Activated CD4-positive, alpha-beta memory T cell treated with anti-CD3 and anti-CD28 coated beads for 36 hours (primary cell): Measurements from ENCODE around the gene APPL1. TPM values are rescaled to one million over a fixed set of nuclear protein-coding genes. Genes with fewer than 3 reads are reported as not detected.

ENCODE experiments used
- CTCF ChIA-PET: fragments of 350-600 bp; sonication (Branson Sonifier 250); formaldehyde crosslinking; loops from one replicate; lab custom pipeline; 2021; ENCODE audit warnings: antibody characterized with exemption, inconsistent platforms; lab: Charles Lee
- POLR2A ChIA-PET: fragments of 350-600 bp; sonication (Branson Sonifier 250); formaldehyde crosslinking; loops from one replicate; lab custom pipeline; 2021; ENCODE audit warnings: antibody characterized with exemption; lab: Charles Lee
- DNase-seq: peaks from one replicate; pipeline ENCODE4 v3.0.0-alpha.2; 2020
- H3K27ac Mint-ChIP-seq: one replicate; pipeline ENCODE4 v1.8.0; 2021; ENCODE audit warnings: mixed read lengths
- H3K27me3 Mint-ChIP-seq: one replicate; pipeline ENCODE4 v1.8.0; 2021; ENCODE audit warnings: mixed read lengths
- H3K36me3 Mint-ChIP-seq: one replicate; pipeline ENCODE4 v1.8.0; 2021; ENCODE audit warnings: mixed read lengths
- H3K4me1 Mint-ChIP-seq: one replicate; pipeline ENCODE4 v1.8.0; 2021; ENCODE audit warnings: low read depth, mixed read lengths
- H3K4me3 Mint-ChIP-seq: one replicate; pipeline ENCODE4 v1.8.0; 2021; ENCODE audit warnings: mild to moderate bottlenecking, mixed read lengths
- H3K9me3 Mint-ChIP-seq: one replicate; pipeline ENCODE4 v1.8.0; 2021; ENCODE audit warnings: mixed read lengths
- intact Hi-C: fragments of 100-400 bp; cut with micrococcal nuclease; formaldehyde crosslinking; loops from one replicate; pipeline ENCODE4 v1.15.1; 2023
- total RNA-seq, 2 experiments: library from RNA; stranded (reverse); gene quantifications; one replicate each; pipeline ENCODE4 v1.2.3, GENCODE V29; 2021

The APPL1 gene
- 10 to 100 TPM; 34.7 to 34.9 TPM for total RNA-seq

GRCh38 chr3:57227204-57227929 is at the start of gene APPL1:
APPL1 (plus strand) TSS chr3:57227729; CDS start chr3:57227884, 155 bp downstream.
- intact Hi-C loops = loop anchor here (2.0 to 10.0 kb wide), 5 partner anchors 329 to 543 kb away; partner anchors contain the start of genes ARHGEF3, DENND6A, PDE12 and SLMAP
- H3K27me3 Mint-ChIP-seq = no peaks in the 10 kb centered on the region
- H3K4me3 Mint-ChIP-seq = peak within 1 kb of the TSS; percentile 89
- peak; percentile 94 for DNase-seq
- H3K4me1 Mint-ChIP-seq = peaks cover 28% of the 10 kb centered on the region
- ChIA-PET CTCF (interaction anchor here (2.0 kb wide), 1 partner anchor 58 kb away, joined by 18 read pairs; no protein-coding TSS in a partner anchor), POLR2A (no interaction called here)
- H3K27ac Mint-ChIP-seq = peak within 1 kb of the TSS; percentile 75
- peaks cover 1% of the 10 kb centered on the region for H3K36me3 Mint-ChIP-seq
- H3K9me3 Mint-ChIP-seq = no peaks in the 10 kb centered on the region

GRCh38 chr3:57179580-57180410 is 47.7 kb upstream of the APPL1 start:
- H3K4me3 Mint-ChIP-seq = no peak overlapping the region
- no peaks in the 10 kb centered on the region for H3K9me3 Mint-ChIP-seq
- ChIA-PET POLR2A (interaction anchor here (0.7 kb wide), 1 partner anchor 187 kb away, joined by 5 read pairs; no protein-coding TSS in a partner anchor), CTCF (interaction anchor here (1.8 to 2.8 kb wide), 2 partner anchors 9 to 10 kb away, joined by 7 to 8 read pairs; no protein-coding TSS in a partner anchor)
- H3K27me3 Mint-ChIP-seq = peaks cover 8% of the 10 kb centered on the region
- no peaks in the 10 kb centered on the region for H3K36me3 Mint-ChIP-seq
- intact Hi-C loops = no loop called here
- H3K4me1 Mint-ChIP-seq = no peaks in the 10 kb centered on the region
- no peak for DNase-seq
- no peak overlapping the region for H3K27ac Mint-ChIP-seq

- DNase-seq = no peak
- Mint-ChIP-seq H3K9me3 (no peaks in the 10 kb centered on the region), H3K27me3 (peaks cover 7% of the 10 kb centered on the region), H3K4me3 (no peak overlapping the region), H3K27ac (no peak overlapping the region), H3K4me1 (no peaks in the 10 kb centered on the region), H3K36me3 (no peaks in the 10 kb centered on the region)
- ChIA-PET POLR2A (no interaction called here), CTCF (interaction anchor here (1.5 kb wide), 1 partner anchor 15 kb away, joined by 4 read pairs; no protein-coding TSS in a partner anchor)
- intact Hi-C loops = no loop called here
Observed at GRCh38 chr3:57184526-57184925, 43.0 kb upstream of the APPL1 start.

GRCh38 chr3:57192028-57192427 is 35.5 kb upstream of the APPL1 start:
- intact Hi-C loops = no loop called here
- H3K36me3 Mint-ChIP-seq = no peaks in the 10 kb centered on the region
- no peak for DNase-seq
- H3K27me3 Mint-ChIP-seq = peaks cover 7% of the 10 kb centered on the region
- ChIA-PET CTCF (no interaction called here), POLR2A (no interaction called here)
- no peaks in the 10 kb centered on the region for H3K9me3 Mint-ChIP-seq
- no peak overlapping the region for H3K4me3 Mint-ChIP-seq
- no peaks in the 10 kb centered on the region for H3K4me1 Mint-ChIP-seq
- no peak overlapping the region for H3K27ac Mint-ChIP-seq

GRCh38 chr3:57194641-57195040 is 32.9 kb upstream of the APPL1 start:
- no peaks in the 10 kb centered on the region for H3K36me3 Mint-ChIP-seq
- H3K27ac Mint-ChIP-seq = no peak overlapping the region
- intact Hi-C loops = no loop called here
- H3K27me3 Mint-ChIP-seq = peaks cover 7% of the 10 kb centered on the region
- H3K4me3 Mint-ChIP-seq = no peak overlapping the region
- DNase-seq = no peak
- no peaks in the 10 kb centered on the region for H3K4me1 Mint-ChIP-seq
- H3K9me3 Mint-ChIP-seq = no peaks in the 10 kb centered on the region
- POLR2A ChIA-PET = no interaction called here
- CTCF ChIA-PET = interaction anchor here (1.1 kb wide), 1 partner anchor 203 kb away, joined by 3 read pairs; no protein-coding TSS in a partner anchor

GRCh38 chr3:57199895-57200297 is 27.6 kb upstream of the APPL1 start, which contains the start of gene HESX1:
HESX1 (minus strand) TSS chr3:57199978; CDS start chr3:57199918, 60 bp downstream.
- H3K36me3 Mint-ChIP-seq = no peaks in the 10 kb centered on the region
- H3K9me3 Mint-ChIP-seq = no peaks in the 10 kb centered on the region
- no peak within 1 kb of the TSS for H3K27ac Mint-ChIP-seq
- intact Hi-C loops = no loop called here
- H3K4me1 Mint-ChIP-seq = no peaks in the 10 kb centered on the region
- no peak within 1 kb of the TSS for H3K4me3 Mint-ChIP-seq
- DNase-seq = no peak
- ChIA-PET CTCF (no interaction called here), POLR2A (no interaction called here)
- H3K27me3 Mint-ChIP-seq = peaks cover 3% of the 10 kb centered on the region

GRCh38 chr3:57206423-57206822 is 21.1 kb upstream of the APPL1 start:
- no peaks in the 10 kb centered on the region for H3K27me3 Mint-ChIP-seq
- intact Hi-C loops = no loop called here
- H3K4me1 Mint-ChIP-seq = no peaks in the 10 kb centered on the region
- DNase-seq = no peak
- ChIA-PET POLR2A (no interaction called here), CTCF (interaction anchor here (0.8 to 1.0 kb wide), 2 partner anchors 20 to 84 kb away, joined by 3 read pairs; no protein-coding TSS in a partner anchor)
- H3K27ac Mint-ChIP-seq = no peak overlapping the region
- no peaks in the 10 kb centered on the region for H3K9me3 Mint-ChIP-seq
- H3K4me3 Mint-ChIP-seq = no peak overlapping the region
- no peaks in the 10 kb centered on the region for H3K36me3 Mint-ChIP-seq

GRCh38 chr3:57221883-57222282 is 5.6 kb upstream of the APPL1 start:
- ChIA-PET POLR2A (no interaction called here), CTCF (no interaction called here)
- Mint-ChIP-seq H3K4me3 (no peak overlapping the region), H3K27ac (no peak overlapping the region), H3K4me1 (peaks cover 4% of the 10 kb centered on the region), H3K27me3 (no peaks in the 10 kb centered on the region), H3K9me3 (no peaks in the 10 kb centered on the region), H3K36me3 (no peaks in the 10 kb centered on the region)
- intact Hi-C loops = loop anchor here (10.0 kb wide), 1 partner anchor 537 kb away; the partner anchor contains the start of gene TASOR
- no peak for DNase-seq

GRCh38 chr3:57224856-57225255 is 2.7 kb upstream of the APPL1 start:
- Mint-ChIP-seq H3K36me3 (peaks cover 1% of the 10 kb centered on the region), H3K4me1 (peaks cover 22% of the 10 kb centered on the region), H3K9me3 (no peaks in the 10 kb centered on the region), H3K27ac (no peak overlapping the region), H3K27me3 (no peaks in the 10 kb centered on the region), H3K4me3 (no peak overlapping the region)
- intact Hi-C loops = loop anchor here (5.0 to 10.0 kb wide), 2 partner anchors 423 to 540 kb away; partner anchors contain the start of genes ARHGEF3 and TASOR
- DNase-seq = no peak
- POLR2A ChIA-PET = no interaction called here
- CTCF ChIA-PET = interaction anchor here (1.5 kb wide), 1 partner anchor 54 kb away, joined by 3 read pairs; no protein-coding TSS in a partner anchor

- Mint-ChIP-seq H3K9me3 (no peaks in the 10 kb centered on the region), H3K4me3 (no peak overlapping the region), H3K27ac (no peak overlapping the region), H3K36me3 (peaks cover 1% of the 10 kb centered on the region), H3K27me3 (no peaks in the 10 kb centered on the region), H3K4me1 (peaks cover 28% of the 10 kb centered on the region)
- intact Hi-C loops = loop anchor here (2.0 to 10.0 kb wide), 5 partner anchors 331 to 541 kb away; partner anchors contain the start of genes ARHGEF3, DENND6A, PDE12 and SLMAP
- POLR2A ChIA-PET = no interaction called here
- no peak for DNase-seq
- CTCF ChIA-PET = interaction anchor here (0.9 kb wide), 1 partner anchor 56 kb away, joined by 3 read pairs; no protein-coding TSS in a partner anchor
Observed at GRCh38 chr3:57226176-57226575, 1.4 kb upstream of the APPL1 start.

- intact Hi-C loops = loop anchor here (2.0 to 10.0 kb wide), 6 partner anchors 57 to 543 kb away; partner anchors contain the start of genes ARHGEF3, DENND6A, PDE12 and SLMAP
- Mint-ChIP-seq H3K9me3 (no peaks in the 10 kb centered on the region), H3K36me3 (peaks cover 1% of the 10 kb centered on the region), H3K27ac (peak overlapping the region; percentile 75), H3K4me1 (peaks cover 28% of the 10 kb centered on the region), H3K4me3 (peak overlapping the region; percentile 89), H3K27me3 (no peaks in the 10 kb centered on the region)
- ChIA-PET CTCF (interaction anchor here (2.0 kb wide), 1 partner anchor 59 kb away, joined by 18 read pairs; no protein-coding TSS in a partner anchor), POLR2A (no interaction called here)
- peak; percentile 65 for DNase-seq
Observed at GRCh38 chr3:57227930-57228751, 612 bp downstream of the APPL1 start.
